Daoy (cell line): ENCODE results near the gene NEIL1. TPM values are rescaled to one million over a fixed set of nuclear protein-coding genes. Genes with fewer than 3 reads are reported as not detected.

Source experiments
- DNase-seq: peaks from one replicate; pipeline ENCODE4 v3.0.0-alpha.2; 2015; ENCODE audit warnings: low read depth
- total RNA-seq: library from RNA; depleted of rRNA; stranded (reverse); fragments of >200 nt; shearing (Covaris generic); gene quantifications from 2 replicates; pipeline ENCODE4 v1.2.3, GENCODE V29; 2014

NEIL1 gene
- total RNA-seq, 1 experiment from 2014 or later: not detected

- no peak for DNase-seq
Observed at GRCh38 chr15:75356517-75356916, 9.7 kb downstream of the NEIL1 start.

GRCh38 chr15:75357976-75358673, 11.3 kb downstream of the NEIL1 start:
- DNase-seq: no peak

- DNase-seq: no peak
Observed at GRCh38 chr15:75358771-75359536, 12.1 kb downstream of the NEIL1 start.

GRCh38 chr15:75359537-75360250, 12.9 kb downstream of the NEIL1 start:
- DNase-seq: no peak

GRCh38 chr15:75360391-75360790, 13.6 kb downstream of the NEIL1 start:
- DNase-seq: no peak

- no peak for DNase-seq
Observed at GRCh38 chr15:75360856-75361255, 14.0 kb downstream of the NEIL1 start.

- no peak for DNase-seq
Observed at GRCh38 chr15:75361361-75361988, 14.6 kb downstream of the NEIL1 start.

- no peak for DNase-seq
Observed at GRCh38 chr15:75361989-75362641, 15.3 kb downstream of the NEIL1 start.

- no peak for DNase-seq
Observed at GRCh38 chr15:75362642-75363249, 15.9 kb downstream of the NEIL1 start.

GRCh38 chr15:75363786-75364185, 16.9 kb downstream of the NEIL1 start:
- DNase-seq: no peak

GRCh38 chr15:75364881-75365280, 18.0 kb downstream of the NEIL1 start:
- no peak for DNase-seq

- no peak for DNase-seq
Observed at GRCh38 chr15:75366163-75366562, 19.3 kb downstream of the NEIL1 start.

GRCh38 chr15:75367006-75367405, 20.2 kb downstream of the NEIL1 start:
- no peak for DNase-seq

- DNase-seq: no peak
Observed at GRCh38 chr15:75367406-75367912, 20.6 kb downstream of the NEIL1 start.

GRCh38 chr15:75367913-75368688, 21.3 kb downstream of the NEIL1 start, which contains the start of gene MAN2C1:
MAN2C1 (minus strand) TSS chr15:75368607; CDS start chr15:75368583, 24 bp downstream.
- peak; percentile 97 for DNase-seq

GRCh38 chr15:75368689-75369239, 21.9 kb downstream of the NEIL1 start:
- no peak for DNase-seq

- DNase-seq: no peak
Observed at GRCh38 chr15:75369897-75370581, 23.2 kb downstream of the NEIL1 start.

- DNase-seq: no peak
Observed at GRCh38 chr15:75371486-75371885, 24.6 kb downstream of the NEIL1 start.
